CD4-positive, alpha-beta T cell treated with Interleukin-15 for 1 hour (primary cell): ENCODE measurements around the gene ADAM23.
"Not testable (repeated sequence)": the region's sequence is repeated elsewhere in the genome, so short reads cannot be mapped to it uniquely, and the experiment has no call there.

Experiments
- DNase-seq: peaks from one replicate; pipeline ENCODE4 v3.0.0-alpha.2; 2020

ADAM23 gene, protein sequence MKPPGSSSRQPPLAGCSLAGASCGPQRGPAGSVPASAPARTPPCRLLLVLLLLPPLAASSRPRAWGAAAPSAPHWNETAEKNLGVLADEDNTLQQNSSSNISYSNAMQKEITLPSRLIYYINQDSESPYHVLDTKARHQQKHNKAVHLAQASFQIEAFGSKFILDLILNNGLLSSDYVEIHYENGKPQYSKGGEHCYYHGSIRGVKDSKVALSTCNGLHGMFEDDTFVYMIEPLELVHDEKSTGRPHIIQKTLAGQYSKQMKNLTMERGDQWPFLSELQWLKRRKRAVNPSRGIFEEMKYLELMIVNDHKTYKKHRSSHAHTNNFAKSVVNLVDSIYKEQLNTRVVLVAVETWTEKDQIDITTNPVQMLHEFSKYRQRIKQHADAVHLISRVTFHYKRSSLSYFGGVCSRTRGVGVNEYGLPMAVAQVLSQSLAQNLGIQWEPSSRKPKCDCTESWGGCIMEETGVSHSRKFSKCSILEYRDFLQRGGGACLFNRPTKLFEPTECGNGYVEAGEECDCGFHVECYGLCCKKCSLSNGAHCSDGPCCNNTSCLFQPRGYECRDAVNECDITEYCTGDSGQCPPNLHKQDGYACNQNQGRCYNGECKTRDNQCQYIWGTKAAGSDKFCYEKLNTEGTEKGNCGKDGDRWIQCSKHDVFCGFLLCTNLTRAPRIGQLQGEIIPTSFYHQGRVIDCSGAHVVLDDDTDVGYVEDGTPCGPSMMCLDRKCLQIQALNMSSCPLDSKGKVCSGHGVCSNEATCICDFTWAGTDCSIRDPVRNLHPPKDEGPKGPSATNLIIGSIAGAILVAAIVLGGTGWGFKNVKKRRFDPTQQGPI

DNA sequence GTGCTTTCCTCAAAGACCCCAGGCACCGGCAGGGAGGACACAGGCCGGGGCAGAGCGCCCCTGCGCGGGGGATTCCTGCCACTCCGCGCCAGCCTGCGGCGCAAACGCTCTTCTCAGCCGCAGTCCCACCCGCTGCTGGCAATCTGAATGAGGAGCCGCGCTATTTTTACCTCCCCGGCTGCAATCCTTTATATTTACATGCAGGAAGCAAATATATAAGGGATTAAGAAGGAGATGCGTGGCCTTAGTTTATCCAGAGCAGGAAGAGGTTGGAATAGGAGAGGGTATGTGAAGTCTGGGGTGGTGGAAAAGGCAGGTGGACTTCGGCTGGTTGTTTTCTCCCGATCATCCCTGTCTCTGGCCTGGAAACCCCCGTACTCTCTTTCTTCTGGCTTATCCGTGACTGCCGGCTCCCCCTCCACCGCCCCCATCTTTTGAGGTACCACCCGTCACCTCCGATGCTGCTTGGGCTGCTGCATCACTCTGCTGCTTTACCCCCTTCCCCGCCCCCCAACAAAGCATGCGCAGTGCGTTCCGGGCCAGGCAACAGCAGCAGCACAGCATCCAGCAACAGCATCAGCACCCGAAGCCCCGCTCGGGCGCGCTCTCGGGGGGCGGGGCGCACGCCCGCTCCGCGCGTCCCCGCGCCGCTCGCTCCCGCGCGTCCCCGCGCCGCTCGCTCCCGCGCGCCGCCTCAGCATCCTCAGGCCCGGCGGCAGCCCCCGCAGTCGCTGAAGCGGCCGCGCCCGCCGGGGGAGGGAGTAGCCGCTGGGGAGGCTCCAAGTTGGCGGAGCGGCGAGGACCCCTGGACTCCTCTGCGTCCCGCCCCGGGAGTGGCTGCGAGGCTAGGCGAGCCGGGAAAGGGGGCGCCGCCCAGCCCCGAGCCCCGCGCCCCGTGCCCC lies at the start of gene ADAM23:
Gene ADAM23, plus strand, starts transcription at position 700 of the 902 bp plus-strand sequence. CDS start 335 bp downstream, outside the sequence.
- DNase-seq: peak; percentile 44

GRCh38 chr2:206396211-206396610 lies 47.1 kb upstream of the ADAM23 start:
- DNase-seq: no peak

DNA sequence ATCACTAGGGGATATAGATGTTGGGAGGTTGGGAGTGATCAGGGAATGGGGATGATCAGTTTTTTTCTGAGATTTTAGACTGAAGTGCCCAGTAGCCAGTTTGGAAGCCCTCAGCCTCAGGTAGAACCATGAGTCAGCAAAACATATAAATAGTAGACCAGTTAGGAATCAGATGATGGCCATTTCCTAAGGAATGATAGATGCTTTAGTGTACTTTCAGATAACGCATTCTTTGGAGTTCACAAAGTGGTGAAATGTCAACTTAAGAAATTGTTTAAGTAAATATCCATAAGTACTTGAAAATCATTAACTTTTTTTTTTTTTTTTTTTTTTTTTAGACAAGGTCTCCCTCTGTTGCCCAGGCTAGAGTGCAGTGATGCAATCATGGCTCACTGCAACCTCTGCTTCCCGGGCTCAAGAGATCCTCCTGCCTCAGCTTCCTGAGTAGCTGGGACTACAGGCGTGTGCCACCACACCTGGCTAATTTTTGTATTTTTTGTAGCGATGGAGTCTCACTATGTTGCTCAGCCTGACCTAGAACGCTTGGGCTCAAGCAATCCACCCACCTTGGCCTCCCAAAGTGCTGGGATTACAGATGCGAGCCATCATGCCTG lies 40.3 kb upstream of the ADAM23 start:
- not testable (repeated sequence) for DNase-seq

DNA sequence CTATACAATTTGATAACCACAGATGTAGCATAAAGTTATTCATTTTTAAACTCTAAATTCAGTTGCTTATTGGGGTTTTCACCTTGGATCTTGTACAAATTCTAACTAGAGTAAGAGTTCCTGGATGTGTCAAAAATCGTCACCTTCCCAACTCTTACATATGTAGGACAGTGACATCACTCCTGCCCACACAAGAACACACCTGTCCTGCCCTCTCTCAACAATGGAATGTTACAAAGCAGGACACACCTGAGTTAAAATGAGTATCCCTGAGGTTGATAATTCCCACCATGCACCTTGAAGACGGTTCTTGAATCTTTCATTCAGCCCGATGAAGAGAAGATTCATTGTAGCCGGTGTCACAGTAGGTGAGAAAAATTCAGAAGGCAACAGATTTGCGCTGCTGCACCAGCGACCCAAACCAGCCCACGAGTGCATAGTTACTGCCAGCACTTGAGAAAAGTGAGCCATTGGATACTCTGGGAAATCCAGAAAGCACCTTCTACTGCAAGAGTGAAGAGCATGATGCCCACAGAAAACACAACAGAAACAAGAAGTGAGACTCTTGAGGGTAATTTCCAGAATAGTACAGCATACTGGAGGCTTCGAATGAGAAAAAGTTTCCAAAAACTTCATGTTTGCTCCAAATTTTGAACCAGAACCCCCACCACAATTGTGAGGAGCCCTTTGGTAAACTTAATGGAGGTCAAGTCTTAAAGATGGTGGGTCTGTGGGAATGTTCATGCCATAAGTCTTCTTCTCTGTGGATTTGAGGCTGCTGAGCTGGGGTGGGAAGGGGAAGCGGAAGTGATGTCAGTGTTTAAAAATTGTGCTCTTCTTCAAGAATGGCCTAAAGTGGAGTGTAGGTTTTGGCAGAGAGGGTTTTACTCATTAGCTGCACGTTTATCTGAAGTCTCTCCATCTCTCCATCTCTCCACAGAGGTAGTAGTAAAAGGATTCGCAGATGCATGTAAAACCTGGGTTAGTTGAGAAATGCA lies 34.7 kb upstream of the ADAM23 start:
- no peak for DNase-seq

- DNase-seq: no peak
These were observed 32.6 kb upstream of the ADAM23 start for GRCh38 chr2:206410714-206411113.

DNA sequence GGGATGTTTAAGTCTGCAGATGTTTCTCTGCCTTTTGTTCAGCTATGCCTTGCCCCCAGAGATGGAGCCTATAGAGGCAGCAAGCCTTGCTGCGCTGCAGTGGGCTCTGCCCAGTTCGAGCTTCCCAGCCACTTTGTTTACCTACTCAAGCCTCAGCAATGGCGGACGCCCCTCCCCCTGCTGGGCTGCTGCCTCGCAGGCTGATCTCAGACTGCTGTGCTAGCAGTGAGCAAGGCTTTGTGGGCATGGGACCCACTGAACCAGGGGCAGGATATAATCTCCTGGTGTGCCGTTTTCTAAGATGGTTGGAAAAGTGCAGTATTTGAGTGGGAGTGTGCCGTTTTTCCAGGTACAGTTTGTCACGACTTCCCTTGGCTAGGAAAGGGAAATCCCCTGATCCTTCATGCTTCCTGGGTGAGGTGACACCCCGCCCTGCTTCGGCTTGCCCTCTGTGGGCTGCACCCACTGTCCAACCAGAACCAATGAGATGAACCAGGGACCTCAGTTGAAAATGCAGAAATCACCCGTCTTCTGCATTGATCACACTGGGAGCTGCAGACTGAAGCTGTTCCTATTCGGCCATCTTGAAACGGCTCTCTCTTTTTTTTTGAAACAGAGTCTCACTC lies 27.6 kb upstream of the ADAM23 start:
- DNase-seq: no peak

DNA sequence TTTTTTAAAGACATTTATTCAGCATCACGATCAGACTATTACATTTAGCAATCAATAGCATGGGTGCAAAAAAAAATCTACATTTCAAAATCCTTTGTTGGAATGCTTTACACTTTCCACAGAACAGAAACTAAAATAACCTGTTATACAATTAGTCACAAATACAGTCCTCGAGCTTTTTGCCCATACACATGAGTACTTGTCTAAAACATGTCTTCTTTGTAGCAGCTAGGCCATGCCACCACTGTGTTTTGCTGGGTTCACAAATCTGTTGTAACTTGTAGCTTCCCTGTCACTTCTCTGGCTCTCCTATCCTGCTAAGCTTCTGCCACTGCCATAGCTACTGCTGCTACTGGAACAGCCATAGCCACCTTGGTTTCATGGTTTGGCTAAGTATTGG lies 24.4 kb upstream of the ADAM23 start:
- no peak for DNase-seq

DNA sequence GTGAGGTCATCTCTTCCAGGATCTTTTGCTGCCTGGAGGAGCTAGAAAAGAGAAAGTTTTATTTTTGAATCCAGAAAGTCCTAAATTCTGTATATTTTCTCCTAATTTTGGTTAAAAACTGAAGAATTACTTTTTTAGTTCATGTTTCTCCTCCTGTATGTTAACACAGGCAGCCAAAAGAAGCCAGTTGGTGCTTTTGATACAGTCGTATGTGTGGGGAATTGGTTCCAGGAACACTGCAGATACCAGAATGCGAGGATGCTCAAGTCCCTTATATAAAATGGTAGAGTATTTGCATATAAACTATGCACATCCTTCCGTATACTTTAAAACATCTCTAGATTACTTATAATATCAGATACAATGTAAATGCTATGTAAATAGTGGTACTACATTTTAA lies 22.6 kb upstream of the ADAM23 start:
- no peak for DNase-seq

DNA sequence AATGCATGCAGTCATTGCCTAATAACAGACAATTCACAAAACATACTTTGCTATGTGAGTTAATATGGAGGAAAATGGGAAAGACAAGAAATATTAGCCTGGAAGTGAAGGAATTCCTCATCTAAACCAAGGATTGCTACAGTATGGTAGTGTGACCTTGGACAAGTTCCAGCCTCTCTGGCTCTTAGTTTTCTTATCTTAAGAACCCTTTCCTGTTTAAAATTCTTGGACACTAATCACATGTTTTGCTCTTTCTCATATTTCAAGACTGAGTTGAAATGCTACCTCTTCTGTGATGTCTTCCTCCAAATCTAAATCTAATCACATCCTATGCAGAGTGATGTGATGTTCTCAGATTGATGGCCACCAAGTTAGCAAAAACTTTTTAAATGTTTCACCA lies 20.8 kb upstream of the ADAM23 start:
- no peak for DNase-seq

GRCh38 chr2:206423147-206423546 lies 20.2 kb upstream of the ADAM23 start:
- DNase-seq: no peak

DNA sequence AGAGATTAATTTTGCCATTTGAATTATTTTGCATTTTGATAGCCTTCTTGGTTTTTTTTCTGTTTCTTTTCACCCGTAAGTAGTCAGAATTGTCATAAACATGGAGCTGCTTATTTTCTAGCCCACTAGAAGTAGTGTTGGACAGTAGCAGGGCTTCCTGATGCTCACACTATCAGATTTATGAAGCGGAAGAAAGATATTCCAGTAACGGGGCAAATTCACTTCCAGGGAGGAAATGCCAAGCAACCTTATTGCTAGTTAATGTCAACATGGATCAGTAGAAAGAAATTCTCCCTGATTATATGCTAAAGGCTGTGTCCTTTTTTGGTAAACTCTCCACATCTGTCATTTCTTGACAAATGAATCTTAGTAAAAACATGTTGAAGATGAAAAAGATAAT lies 19.2 kb upstream of the ADAM23 start:
- DNase-seq: no peak

DNA sequence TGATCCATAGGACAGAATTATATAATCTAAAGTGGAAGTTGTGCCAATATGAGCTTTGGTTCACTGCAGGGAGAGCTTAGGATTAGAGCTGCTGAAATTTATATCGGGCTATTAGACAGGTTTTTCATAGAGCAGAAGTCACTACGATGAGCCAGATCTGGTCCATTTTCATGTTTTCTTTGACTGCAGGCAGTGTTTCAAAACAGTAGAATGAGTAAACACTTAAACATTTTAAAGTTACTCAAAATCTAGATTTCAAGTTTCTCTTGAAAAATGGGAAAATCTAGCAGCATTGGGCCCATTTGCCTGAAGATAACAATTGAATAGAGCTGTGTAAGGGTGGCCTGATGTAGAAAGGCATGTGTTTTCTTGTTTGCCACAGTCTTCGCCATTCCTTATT lies 14.5 kb upstream of the ADAM23 start:
- no peak for DNase-seq

DNA sequence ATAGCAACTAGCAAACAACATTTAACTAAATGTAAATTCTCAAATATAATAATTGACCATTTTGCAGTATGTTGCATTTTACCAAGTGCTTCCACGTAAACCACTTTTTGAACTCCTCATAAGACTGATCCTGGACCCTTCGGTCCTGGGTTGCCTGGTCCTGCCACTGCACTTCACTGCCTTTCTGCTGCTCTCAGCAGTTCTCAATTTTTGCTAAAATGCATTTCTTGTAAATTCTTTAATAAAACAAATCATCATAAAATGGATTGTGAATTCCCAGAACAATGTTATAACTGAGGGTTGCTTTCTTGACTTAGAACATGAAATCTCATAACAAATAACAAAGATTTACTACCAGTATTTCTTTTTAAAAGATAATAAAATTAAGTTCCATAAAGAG lies 12.9 kb upstream of the ADAM23 start:
- DNase-seq: no peak

- no peak for DNase-seq
These were observed 11.9 kb upstream of the ADAM23 start for GRCh38 chr2:206431439-206431838.

- no peak for DNase-seq
These were observed 10.9 kb upstream of the ADAM23 start for GRCh38 chr2:206432193-206433082.

- no peak for DNase-seq
These were observed 10.1 kb upstream of the ADAM23 start for GRCh38 chr2:206433190-206433589.

GRCh38 chr2:206433686-206434085 lies 9.6 kb upstream of the ADAM23 start:
- no peak for DNase-seq

GRCh38 chr2:206435742-206436141 lies 7.6 kb upstream of the ADAM23 start:
- no peak for DNase-seq

DNA sequence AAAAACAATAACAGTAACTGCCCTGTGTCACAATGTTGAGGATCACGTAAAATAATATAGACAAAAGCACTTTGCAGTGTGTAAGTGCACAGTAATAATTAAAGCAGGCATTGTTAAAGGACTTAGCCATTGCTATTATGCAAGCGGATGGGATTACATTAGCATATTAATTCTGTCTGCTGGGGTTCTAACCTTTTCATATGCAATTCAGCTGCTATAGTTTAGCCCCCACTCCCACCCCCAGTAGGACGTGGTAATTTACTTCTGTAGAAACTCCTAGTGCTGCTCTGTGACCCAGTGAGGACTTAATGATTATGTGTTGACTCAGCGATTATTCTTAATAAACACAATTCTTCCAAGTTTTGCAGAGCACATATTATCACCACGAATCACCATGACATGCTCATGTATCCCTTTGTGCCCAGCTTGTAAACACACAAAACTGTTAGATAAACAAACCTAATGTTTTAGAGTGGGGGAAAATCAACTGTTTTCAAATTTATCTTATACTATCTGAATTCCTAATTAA lies 5.1 kb upstream of the ADAM23 start:
- no peak for DNase-seq

- no peak for DNase-seq
These were observed 879 bp upstream of the ADAM23 start for GRCh38 chr2:206442474-206442832.
